ENCODE measurements around the gene REELD1.

REELD1 gene

GRCh38 chr4:146269228-146269653 is 54.9 kb downstream of the REELD1 start:
- Histone ChIP-seq H3K27me3 (replicated peaks) (no peaks in the 10 kb centered on the region), H3K27ac (no peak overlapping the region), H3K36me3 (replicated peaks) (no peaks in the 10 kb centered on the region), H3K4me3 (ENCODE audit: low read depth, low read length) (no peak overlapping the region)
- in situ Hi-C loops (cut with HindIII; ENCODE audit: low pct_ligation_motif_present, low sequenced_read_pairs), result no loop called here
- TF ChIP-seq, protein P1, sequence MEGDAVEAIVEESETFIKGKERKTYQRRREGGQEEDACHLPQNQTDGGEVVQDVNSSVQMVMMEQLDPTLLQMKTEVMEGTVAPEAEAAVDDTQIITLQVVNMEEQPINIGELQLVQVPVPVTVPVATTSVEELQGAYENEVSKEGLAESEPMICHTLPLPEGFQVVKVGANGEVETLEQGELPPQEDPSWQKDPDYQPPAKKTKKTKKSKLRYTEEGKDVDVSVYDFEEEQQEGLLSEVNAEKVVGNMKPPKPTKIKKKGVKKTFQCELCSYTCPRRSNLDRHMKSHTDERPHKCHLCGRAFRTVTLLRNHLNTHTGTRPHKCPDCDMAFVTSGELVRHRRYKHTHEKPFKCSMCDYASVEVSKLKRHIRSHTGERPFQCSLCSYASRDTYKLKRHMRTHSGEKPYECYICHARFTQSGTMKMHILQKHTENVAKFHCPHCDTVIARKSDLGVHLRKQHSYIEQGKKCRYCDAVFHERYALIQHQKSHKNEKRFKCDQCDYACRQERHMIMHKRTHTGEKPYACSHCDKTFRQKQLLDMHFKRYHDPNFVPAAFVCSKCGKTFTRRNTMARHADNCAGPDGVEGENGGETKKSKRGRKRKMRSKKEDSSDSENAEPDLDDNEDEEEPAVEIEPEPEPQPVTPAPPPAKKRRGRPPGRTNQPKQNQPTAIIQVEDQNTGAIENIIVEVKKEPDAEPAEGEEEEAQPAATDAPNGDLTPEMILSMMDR (IDR thresholded peaks at IDR 0.05; ENCODE audit: low read depth, low read length, missing control alignments), result no peak
- DNase-seq, result no peak

GRCh38 chr4:146271466-146271865 is 57.1 kb downstream of the REELD1 start:
- Histone ChIP-seq H3K27ac (no peak overlapping the region), H3K4me3 (ENCODE audit: low read depth, low read length) (no peak overlapping the region), H3K36me3 (replicated peaks) (no peaks in the 10 kb centered on the region), H3K27me3 (replicated peaks) (no peaks in the 10 kb centered on the region)
- in situ Hi-C loops (cut with HindIII; ENCODE audit: low pct_ligation_motif_present, low sequenced_read_pairs), result no loop called here
- TF ChIP-seq, protein P1 (IDR thresholded peaks at IDR 0.05; ENCODE audit: low read depth, low read length, missing control alignments), result no peak
- DNase-seq, result no peak

GRCh38 chr4:146273204-146273901 is 59.0 kb downstream of the REELD1 start:
- H3K4me3 ChIP-seq (ENCODE audit: low read depth, low read length), result no peak overlapping the region
- H3K27ac ChIP-seq, result no peak overlapping the region
- no peak for DNase-seq
- H3K36me3 ChIP-seq (replicated peaks), result no peaks in the 10 kb centered on the region
- no peaks in the 10 kb centered on the region for H3K27me3 ChIP-seq (replicated peaks)
- in situ Hi-C loops (cut with HindIII; ENCODE audit: low pct_ligation_motif_present, low sequenced_read_pairs), result no loop called here
- TF ChIP-seq, protein P1 (IDR thresholded peaks at IDR 0.05; ENCODE audit: low read depth, low read length, missing control alignments), result no peak

- Histone ChIP-seq H3K27ac (no peak overlapping the region), H3K4me3 (ENCODE audit: low read depth, low read length) (no peak overlapping the region), H3K27me3 (replicated peaks) (no peaks in the 10 kb centered on the region), H3K36me3 (replicated peaks) (no peaks in the 10 kb centered on the region)
- DNase-seq, result no peak
- TF ChIP-seq, protein P1 (IDR thresholded peaks at IDR 0.05; ENCODE audit: low read depth, low read length, missing control alignments), result no peak
- in situ Hi-C loops (cut with HindIII; ENCODE audit: low pct_ligation_motif_present, low sequenced_read_pairs), result no loop called here
Observed at GRCh38 chr4:146274774-146275173, 60.4 kb downstream of the REELD1 start.

DNA sequence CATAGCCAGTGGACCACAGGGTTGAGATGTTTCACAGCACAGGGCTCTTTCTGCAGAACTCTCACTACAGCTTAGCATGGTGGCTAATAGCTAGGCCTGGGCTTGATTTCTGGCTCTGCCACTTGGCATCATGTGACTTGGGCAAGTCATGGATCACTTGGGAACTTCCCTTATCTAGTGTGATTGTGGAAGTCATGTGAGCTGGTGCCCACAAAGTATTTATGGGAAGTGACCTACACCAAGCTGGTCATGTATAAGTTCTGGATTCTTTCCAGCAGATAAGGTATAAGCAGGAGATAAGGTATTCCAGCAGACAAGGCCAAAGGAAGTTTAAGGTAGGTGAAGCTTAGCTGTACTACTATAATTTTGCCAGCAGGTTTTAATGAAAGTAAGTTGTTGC is 61.0 kb downstream of the REELD1 start:
- Histone ChIP-seq H3K36me3 (replicated peaks) (no peaks in the 10 kb centered on the region), H3K27ac (no peak overlapping the region), H3K27me3 (replicated peaks) (no peaks in the 10 kb centered on the region), H3K4me3 (ENCODE audit: low read depth, low read length) (no peak overlapping the region)
- DNase-seq, result no peak
- TF ChIP-seq, protein P1 (IDR thresholded peaks at IDR 0.05; ENCODE audit: low read depth, low read length, missing control alignments), result no peak
- in situ Hi-C loops (cut with HindIII; ENCODE audit: low pct_ligation_motif_present, low sequenced_read_pairs), result no loop called here

GRCh38 chr4:146278986-146279385 is 64.6 kb downstream of the REELD1 start:
- no peak overlapping the region for H3K27ac ChIP-seq
- no peaks in the 10 kb centered on the region for H3K27me3 ChIP-seq (replicated peaks)
- in situ Hi-C loops (cut with HindIII; ENCODE audit: low pct_ligation_motif_present, low sequenced_read_pairs), result no loop called here
- H3K36me3 ChIP-seq (replicated peaks), result no peaks in the 10 kb centered on the region
- no peak overlapping the region for H3K4me3 ChIP-seq (ENCODE audit: low read depth, low read length)
- TF ChIP-seq, protein P1 (IDR thresholded peaks at IDR 0.05; ENCODE audit: low read depth, low read length, missing control alignments), result no peak
- DNase-seq, result no peak

All from brain microvascular endothelial cell (primary cell).